GM18873 (cell line): Measurements from ENCODE around the gene TMBIM1.

Experiments used
- ATAC-seq: cut with Tn5 transposase; IDR thresholded peaks from one replicate; pipeline ENCODE4 v1.9.1; 2021; ENCODE audit warnings: mild to moderate bottlenecking, moderate library complexity, moderate number of reproducible peaks; ENCODE audit not compliant: unreplicated experiment, low FRiP score

TMBIM1 gene

GRCh38 chr2:218260742-218261422 is 31.4 kb downstream of the TMBIM1 start, which contains the start of gene GPBAR1:
GPBAR1 (plus strand) TSS chr2:218261015; CDS start chr2:218262725, 1,710 bp downstream.
- ATAC-seq: no peak

GRCh38 chr2:218260166-218260565 is 32.1 kb downstream of the TMBIM1 start:
- ATAC-seq: no peak

- ATAC-seq: no peak
These were observed 33.0 kb downstream of the TMBIM1 start for GRCh38 chr2:218259099-218259961.

- ATAC-seq: peak; percentile 53
These were observed 34.8 kb downstream of the TMBIM1 start for GRCh38 chr2:218257390-218257981.

- no peak for ATAC-seq
These were observed 35.5 kb downstream of the TMBIM1 start for GRCh38 chr2:218256612-218257350.

GRCh38 chr2:218255446-218255845 is 36.9 kb downstream of the TMBIM1 start:
- no peak for ATAC-seq

GRCh38 chr2:218253232-218253625 is 39.1 kb downstream of the TMBIM1 start:
- no peak for ATAC-seq

- ATAC-seq: no peak
These were observed 39.6 kb downstream of the TMBIM1 start for GRCh38 chr2:218252509-218253231.

- no peak for ATAC-seq
These were observed 42.6 kb downstream of the TMBIM1 start for GRCh38 chr2:218249691-218250090.

- ATAC-seq: no peak
These were observed 47.1 kb downstream of the TMBIM1 start for GRCh38 chr2:218245214-218245613.

- no peak for ATAC-seq
These were observed 47.6 kb downstream of the TMBIM1 start for GRCh38 chr2:218244665-218245064.

GRCh38 chr2:218244204-218244603 is 48.1 kb downstream of the TMBIM1 start:
- ATAC-seq: no peak

- no peak for ATAC-seq
These were observed 53.4 kb downstream of the TMBIM1 start for GRCh38 chr2:218238887-218239286.

GRCh38 chr2:218236829-218237228 is 55.5 kb downstream of the TMBIM1 start:
- ATAC-seq: no peak

- ATAC-seq: no peak
These were observed 57.3 kb downstream of the TMBIM1 start for GRCh38 chr2:218235017-218235416.

GRCh38 chr2:218234521-218234920 is 57.8 kb downstream of the TMBIM1 start:
- ATAC-seq: no peak

- no peak for ATAC-seq
These were observed 58.8 kb downstream of the TMBIM1 start for GRCh38 chr2:218233543-218233942.

GRCh38 chr2:218230882-218231281 is 61.4 kb downstream of the TMBIM1 start:
- ATAC-seq: peak; percentile 58

- no peak for ATAC-seq
These were observed 62.5 kb downstream of the TMBIM1 start for GRCh38 chr2:218229851-218230250.

- ATAC-seq: peak; percentile 81
These were observed 63.1 kb downstream of the TMBIM1 start for GRCh38 chr2:218229239-218229638.
